Measurements from ENCODE around the gene HLA-G.

Gene HLA-G

DNA sequence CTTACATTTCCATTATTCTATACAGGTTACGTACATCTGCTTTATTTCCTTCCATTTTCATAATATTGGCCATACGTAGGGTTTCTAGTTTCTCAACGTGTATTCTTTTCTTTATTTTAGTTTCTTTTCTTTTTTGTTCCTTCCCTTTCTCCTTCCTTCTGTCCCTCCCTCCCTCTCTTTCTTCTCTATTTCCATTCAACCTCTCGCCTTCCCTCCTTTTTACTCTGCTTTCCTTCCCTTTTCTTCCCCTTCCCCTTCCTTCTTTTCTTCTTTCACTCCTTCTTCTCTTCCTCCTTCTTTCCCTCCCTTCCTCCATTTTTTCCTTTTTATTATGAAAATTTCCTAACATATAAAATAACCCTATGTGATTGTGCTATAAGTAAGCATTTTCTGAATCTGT is 8.7 kb upstream of the HLA-G start:
- DNase-seq = no peak

GRCh38 chr6:29824144-29824543 is 3.5 kb upstream of the HLA-G start:
- no peak for DNase-seq

DNA sequence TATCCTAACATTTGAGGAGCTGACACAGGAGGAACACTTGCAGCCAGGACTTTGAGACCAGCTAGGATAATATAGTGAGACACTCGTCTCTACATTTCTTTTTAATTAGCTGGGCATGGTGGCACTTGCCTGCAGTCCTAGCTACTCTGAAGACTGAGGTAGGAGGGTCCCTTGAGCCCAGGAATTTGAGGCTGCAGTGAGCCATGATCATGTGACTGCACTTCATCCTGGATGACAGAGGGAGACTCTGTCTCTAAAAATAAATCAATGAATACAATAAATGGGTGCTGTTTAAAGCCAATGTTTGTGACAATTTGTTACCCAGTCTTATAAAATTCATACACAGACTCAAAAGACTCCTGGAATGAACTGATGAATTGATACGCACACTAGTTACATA is 1.8 kb upstream of the HLA-G start:
- no peak for DNase-seq

DNA sequence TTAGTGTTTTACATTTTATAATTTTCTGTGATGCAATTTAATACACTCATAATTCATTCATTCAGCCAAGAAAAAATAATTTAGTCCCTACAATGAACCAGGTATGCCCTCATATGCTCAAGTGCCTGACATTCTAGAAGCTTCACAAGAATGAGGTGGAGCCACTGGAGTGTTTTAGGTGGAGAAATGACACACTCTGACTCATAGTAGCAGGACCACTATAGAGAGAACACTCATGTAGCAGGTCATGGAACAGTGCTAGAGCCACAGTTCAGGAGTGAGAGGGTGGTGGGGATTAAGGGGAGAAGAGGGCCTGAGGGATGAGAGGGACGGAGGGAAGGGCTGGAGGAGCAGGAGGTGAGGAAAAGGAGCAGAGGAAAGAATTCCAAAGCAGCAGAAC is 1.4 kb upstream of the HLA-G start:
- DNase-seq = no peak

GRCh38 chr6:29828471-29828797 is 809 bp downstream of the HLA-G start:
- no peak for DNase-seq

DNA sequence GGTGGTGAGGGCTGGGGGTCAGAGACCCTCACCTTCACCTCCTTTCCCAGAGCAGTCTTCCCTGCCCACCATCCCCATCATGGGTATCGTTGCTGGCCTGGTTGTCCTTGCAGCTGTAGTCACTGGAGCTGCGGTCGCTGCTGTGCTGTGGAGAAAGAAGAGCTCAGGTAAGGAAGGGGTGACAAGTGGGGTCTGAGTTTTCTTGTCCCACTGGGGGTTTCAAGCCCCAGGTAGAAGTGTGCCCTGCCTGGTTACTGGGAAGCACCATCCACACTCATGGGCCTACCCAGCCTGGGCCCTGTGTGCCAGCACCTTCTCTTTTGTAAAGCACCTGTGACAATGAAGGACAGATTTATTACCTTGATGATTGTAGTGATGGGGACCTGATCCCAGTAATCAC is 2.1 kb downstream of the HLA-G start:
- no peak for DNase-seq

DNA sequence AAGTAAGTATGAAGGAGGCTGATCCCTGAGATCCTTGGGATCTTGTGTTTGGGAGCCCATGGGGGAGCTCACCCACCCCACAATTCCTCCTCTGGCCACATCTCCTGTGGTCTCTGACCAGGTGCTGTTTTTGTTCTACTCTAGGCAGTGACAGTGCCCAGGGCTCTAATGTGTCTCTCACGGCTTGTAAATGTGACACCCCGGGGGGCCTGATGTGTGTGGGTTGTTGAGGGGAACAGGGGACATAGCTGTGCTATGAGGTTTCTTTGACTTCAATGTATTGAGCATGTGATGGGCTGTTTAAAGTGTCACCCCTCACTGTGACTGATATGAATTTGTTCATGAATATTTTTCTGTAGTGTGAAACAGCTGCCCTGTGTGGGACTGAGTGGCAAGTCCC is 2.8 kb downstream of the HLA-G start:
- DNase-seq = no peak

- DNase-seq = no peak
Observed at GRCh38 chr6:29831776-29832175, 4.2 kb downstream of the HLA-G start.

DNA sequence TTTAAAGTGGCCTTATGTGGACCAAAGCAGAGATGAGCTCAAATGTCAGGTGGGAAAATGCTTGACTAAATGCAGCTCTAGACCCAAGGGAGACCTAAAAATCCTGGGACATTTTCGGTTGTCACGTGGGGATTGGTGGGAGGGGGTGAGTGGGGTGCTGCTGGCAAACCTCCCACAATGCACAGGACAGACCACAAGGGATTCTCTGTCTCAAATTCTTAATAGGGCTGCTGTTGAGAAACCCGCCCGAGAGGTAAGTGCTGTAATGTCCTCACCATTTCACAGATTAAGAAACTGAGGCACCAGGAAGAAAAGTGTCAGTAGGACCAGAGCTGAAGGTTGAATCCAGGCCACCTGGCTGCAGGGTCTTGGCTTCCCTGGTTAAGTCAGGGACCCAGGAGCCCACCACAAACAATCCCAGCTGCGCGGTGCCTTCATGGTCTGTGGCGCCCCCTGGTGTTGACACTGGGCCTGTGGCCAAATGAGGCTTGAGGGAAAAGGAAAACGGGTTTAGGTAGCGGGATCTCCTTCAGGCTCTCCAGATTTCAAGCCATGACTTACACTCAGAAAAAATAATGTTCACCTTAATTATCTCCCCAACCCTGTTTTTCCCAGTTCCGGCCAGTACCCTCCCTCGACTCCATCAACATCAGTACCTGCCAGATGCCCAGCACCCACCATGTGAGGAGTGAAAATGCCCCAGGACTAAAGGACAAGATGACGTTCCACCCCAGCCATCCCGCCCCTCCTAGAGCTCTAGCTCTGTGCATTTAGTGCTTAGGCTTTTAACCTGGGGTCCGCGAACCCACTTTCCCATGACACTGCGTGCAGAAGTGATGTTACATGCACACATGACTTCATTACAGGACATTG is 7.2 kb downstream of the HLA-G start:
- DNase-seq = peak; percentile 2

- DNase-seq = no peak
Observed at GRCh38 chr6:29839917-29840316, 12.3 kb downstream of the HLA-G start.

- no peak for DNase-seq
Observed at GRCh38 chr6:29841030-29841429, 13.4 kb downstream of the HLA-G start.

DNA sequence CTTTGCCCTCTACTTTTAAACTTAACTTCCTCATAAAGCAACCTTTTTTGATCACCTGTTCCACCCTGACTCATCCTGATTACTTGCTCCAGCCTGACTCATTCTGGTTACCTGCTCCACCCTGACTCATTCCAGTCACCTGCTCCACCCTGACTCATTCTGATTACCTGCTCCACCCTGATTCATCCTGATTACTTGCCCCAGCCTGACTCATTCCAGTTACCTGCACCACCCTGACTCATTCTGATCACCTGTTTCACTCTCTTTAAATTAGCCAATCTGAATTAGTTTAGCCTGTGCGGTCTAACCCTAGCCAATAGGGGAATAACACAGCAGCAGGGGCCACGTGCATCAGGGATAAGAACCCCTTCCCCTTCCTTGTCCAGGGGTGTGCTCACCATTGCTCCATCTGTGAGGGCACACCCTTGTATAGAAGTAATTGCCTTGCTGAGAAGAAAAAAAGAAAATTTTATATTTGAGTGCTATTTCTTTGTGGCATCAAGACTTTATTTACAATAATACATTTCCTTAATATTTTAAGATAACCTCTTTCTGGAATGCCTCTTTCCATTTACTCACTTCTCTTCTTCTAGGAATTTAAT is 17.9 kb downstream of the HLA-G start:
- DNase-seq = no peak

DNA sequence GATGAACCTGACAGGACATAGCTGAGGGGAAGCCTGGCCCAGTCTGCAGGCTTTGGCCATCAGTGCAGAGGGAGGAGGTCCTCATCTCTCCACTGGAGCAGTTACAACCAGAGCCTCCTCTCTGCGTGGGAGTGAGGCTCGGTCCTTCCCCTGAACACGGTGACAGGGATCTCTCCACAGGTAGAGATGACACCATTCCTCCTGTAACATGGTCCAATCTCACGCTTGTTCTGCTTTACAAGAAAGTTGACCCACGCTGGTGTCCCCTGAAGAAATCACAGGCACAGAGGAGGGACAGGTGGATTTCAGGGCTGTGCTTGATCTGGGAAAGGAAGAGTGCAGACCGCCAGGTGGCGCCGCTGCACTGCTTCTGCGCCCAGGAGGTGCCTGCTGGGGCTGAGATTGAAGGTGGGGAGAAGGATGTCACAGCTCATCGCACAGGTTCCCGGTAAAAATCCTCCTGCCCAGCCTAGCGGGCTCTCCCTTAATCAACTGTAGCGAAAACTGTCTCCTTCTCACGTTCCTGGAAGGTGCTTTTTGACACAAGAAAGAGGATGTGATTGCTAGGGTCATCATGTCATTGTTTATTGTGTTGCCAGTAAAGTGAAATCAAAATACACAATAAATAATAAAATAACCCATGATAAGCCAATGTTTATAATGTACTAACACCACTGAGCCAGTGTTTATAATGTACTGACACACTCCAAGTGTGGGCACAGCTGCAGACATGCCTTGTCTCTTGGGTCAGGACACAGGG is 20.4 kb downstream of the HLA-G start:
- DNase-seq = peak; percentile 56

DNA sequence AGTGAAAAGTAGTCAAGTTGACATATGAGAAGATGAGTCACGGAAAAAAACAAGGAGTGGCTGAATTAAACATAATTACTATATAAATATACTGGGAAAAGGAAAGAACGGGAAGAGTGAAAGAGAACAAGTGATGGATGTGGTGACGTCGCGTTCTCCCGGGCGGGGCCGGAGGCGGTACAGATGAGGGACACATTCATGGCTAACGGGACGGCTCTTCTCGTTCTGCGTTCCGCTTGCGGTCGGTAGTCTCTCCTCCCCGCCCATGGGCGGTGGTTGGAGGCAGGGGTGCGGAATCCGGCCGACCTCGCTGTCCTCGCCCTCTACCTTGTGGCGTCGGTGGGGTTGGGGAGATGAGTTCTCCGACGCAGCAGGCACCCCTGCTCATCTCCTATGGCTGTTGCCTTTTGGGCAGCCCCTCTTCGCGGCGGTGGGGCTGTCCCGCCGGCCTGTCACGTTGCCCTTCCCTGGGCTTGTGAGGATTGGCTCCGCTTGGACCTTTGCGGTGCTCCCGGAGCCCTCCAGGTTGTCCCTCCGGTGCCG is 22.5 kb downstream of the HLA-G start:
- DNase-seq = no peak

DNA sequence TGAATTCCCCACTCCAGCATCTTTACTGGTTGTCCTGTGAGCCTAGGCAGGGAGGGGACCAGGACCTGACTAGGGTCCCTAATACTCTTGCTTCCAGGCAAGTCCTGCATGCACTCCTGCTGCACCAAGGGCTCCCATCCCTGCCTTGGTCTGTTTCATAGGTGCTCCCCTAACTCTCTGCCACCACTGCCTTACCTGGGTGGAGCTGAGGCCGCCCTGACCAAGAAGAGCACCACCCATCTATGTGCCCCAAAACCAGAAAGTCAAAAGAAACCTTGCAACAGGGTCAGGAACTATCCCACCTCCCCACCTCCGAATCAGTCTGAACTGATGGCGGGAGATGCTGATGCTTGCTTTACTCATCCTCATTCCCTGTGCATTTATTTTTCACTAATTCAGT is 23.6 kb downstream of the HLA-G start:
- no peak for DNase-seq

GRCh38 chr6:29853245-29853644 is 25.6 kb downstream of the HLA-G start:
- DNase-seq = no peak

DNA sequence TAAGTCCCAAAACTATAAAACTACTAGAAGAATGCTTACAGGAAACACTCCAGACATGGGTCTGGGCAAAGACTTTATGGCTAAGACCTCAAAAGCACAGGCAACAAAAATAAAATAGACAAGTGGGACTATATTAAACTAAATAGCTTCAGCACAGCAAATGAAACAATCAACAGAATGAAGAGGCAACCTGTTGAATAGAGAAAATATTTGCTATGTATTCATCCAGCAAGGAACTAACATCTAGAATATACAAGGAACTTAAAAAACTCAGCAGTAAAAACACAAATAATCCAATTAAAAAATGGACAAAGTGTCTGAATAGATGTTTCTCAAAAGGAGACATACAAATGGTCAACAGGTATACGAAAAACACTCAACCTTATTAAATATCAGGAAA is 30.4 kb downstream of the HLA-G start:
- no peak for DNase-seq

- DNase-seq = no peak
Observed at GRCh38 chr6:29861521-29862255, 34.1 kb downstream of the HLA-G start.

GRCh38 chr6:29864037-29864810 is 36.6 kb downstream of the HLA-G start:
- DNase-seq = no peak

- DNase-seq = no peak
Observed at GRCh38 chr6:29865631-29866030, 38.0 kb downstream of the HLA-G start.

- no peak for DNase-seq
Observed at GRCh38 chr6:29870104-29870503, 42.5 kb downstream of the HLA-G start.

DNA sequence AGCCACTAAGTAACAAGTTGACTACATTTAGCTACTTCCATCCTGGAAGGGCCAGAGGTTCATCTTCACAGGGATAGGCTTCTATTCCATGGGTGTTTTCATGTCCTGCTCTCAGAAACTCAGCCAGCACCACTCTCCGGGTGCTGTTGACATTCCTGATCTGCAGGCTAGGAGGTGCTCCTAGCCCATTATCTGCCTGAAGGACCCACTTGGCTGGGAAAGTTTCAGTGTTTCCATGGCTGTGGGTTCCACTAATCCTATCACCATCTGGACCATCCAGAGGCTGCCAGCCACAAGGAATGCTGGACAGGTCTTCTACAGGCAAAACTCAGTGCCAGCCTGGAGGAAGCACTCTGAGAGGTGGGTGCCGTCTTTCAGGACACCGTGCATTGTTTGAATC is 45.2 kb downstream of the HLA-G start:
- DNase-seq = no peak

Data from KG1 (cell line).